Measurements from ENCODE around the gene PCDHGB3.

The PCDHGB3 gene

DNA sequence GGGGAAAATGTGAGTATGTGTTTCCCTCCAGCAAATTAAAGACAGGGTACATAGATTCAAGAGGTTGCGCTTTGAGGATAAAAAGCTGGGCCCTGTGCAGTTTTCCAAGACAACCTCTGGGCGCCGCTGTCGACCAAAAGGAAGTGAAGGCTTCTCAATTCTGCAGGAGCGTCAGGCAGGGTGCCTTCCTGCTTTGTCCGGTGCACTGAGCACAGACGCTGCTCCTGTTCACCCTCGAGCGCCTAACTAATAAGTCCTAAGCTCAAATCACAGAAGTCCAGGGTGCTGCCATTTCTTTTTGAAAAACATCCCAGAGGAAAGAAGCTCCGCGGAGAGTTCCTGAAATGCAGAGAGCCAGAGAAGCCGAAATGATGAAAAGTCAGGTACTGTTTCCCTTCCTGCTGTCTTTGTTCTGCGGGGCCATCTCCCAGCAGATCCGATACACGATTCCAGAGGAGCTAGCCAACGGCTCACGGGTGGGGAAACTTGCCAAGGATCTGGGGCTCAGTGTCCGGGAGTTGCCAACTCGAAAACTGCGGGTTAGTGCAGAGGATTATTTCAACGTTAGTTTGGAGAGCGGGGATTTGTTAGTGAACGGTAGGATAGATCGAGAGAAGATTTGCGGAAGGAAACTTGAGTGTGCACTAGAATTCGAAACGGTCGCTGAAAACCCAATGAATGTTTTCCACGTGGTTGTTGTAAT, 20.0 kb upstream of the PCDHGB3 start, which contains the start of gene PCDHGB1:
Gene PCDHGB1 (plus strand): TSS at position 183 of the 703 bp plus-strand sequence. CDS start 162 bp downstream, at position 345.
- no peaks in the 10 kb centered on the region for H4K20me1 ChIP-seq (ENCODE audit: insufficient read depth, low read length)
- no peaks in the 10 kb centered on the region for H3K9me2 ChIP-seq (replicated peaks; ENCODE audit: insufficient read depth, low read length)
- peak within 1 kb of the TSS; percentile 69 for H3K4me2 ChIP-seq (ENCODE audit: low read depth, low read length)
- H3K9me3 ChIP-seq (replicated peaks; ENCODE audit: insufficient read depth, low read length) = no peaks in the 10 kb centered on the region
- H3K27ac ChIP-seq (ENCODE audit: low read length) = no peak within 1 kb of the TSS
- no peak within 1 kb of the TSS for H3K9ac ChIP-seq (ENCODE audit: low read length)
- H3F3A ChIP-seq (ENCODE audit: insufficient read depth, low read length) = no peaks in the 10 kb centered on the region
- H3K4me1 ChIP-seq (ENCODE audit: low read length) = no peaks in the 10 kb centered on the region
- H3K36me3 ChIP-seq (replicated peaks; ENCODE audit: insufficient read depth, low read length) = no peaks in the 10 kb centered on the region
- H2AFZ ChIP-seq (ENCODE audit: low read length) = peak within 1 kb of the TSS; percentile 67
- DNase-seq = peak; percentile 75
- H3K4me3 ChIP-seq (ENCODE audit: low read length) = peak within 1 kb of the TSS; percentile 39
- H3K79me2 ChIP-seq (ENCODE audit: low read length) = no peaks in the 10 kb centered on the region
- H3K27me3 ChIP-seq (replicated peaks; ENCODE audit: insufficient read depth, low read length) = 0 out of 2 replicates have a peak, but pooled peaks cover 6% of the 10 kb centered on the region
- TF ChIP-seq EZH2 (optimal IDR thresholded peaks at IDR 0.05; ENCODE audit: low read depth, low read length) (no peak), CTCF (IDR thresholded peaks at IDR 0.05; ENCODE audit: low read length) (peak; percentile 72), EZH2phosphoT487 (IDR thresholded peaks at IDR 0.05; ENCODE audit: low read length) (no peak)

GRCh38 chr5:141351591-141351990, 18.5 kb upstream of the PCDHGB3 start:
- Histone ChIP-seq H3K79me2 (ENCODE audit: low read length) (no peaks in the 10 kb centered on the region), H3K27me3 (replicated peaks; ENCODE audit: insufficient read depth, low read length) (0 out of 2 replicates have a peak, but pooled peaks cover 6% of the 10 kb centered on the region), H3K9me2 (replicated peaks; ENCODE audit: insufficient read depth, low read length) (no peaks in the 10 kb centered on the region), H3K9me3 (replicated peaks; ENCODE audit: insufficient read depth, low read length) (no peaks in the 10 kb centered on the region), H3K9ac (ENCODE audit: low read length) (no peak overlapping the region), H3K4me1 (ENCODE audit: low read length) (no peaks in the 10 kb centered on the region), H3K4me2 (ENCODE audit: low read depth, low read length) (no peak overlapping the region), H3K27ac (ENCODE audit: low read length) (no peak overlapping the region), H2AFZ (ENCODE audit: low read length) (no peak overlapping the region), H3K36me3 (replicated peaks; ENCODE audit: insufficient read depth, low read length) (no peaks in the 10 kb centered on the region), H3F3A (ENCODE audit: insufficient read depth, low read length) (no peaks in the 10 kb centered on the region), H4K20me1 (ENCODE audit: insufficient read depth, low read length) (no peaks in the 10 kb centered on the region), H3K4me3 (ENCODE audit: low read length) (no peak overlapping the region)
- DNase-seq = no peak
- TF ChIP-seq EZH2 (optimal IDR thresholded peaks at IDR 0.05; ENCODE audit: low read depth, low read length) = no peak
- TF ChIP-seq CTCF (IDR thresholded peaks at IDR 0.05; ENCODE audit: low read length) = no peak
- TF ChIP-seq EZH2phosphoT487 (IDR thresholded peaks at IDR 0.05; ENCODE audit: low read length) = no peak

GRCh38 chr5:141354900-141355469, 15.1 kb upstream of the PCDHGB3 start, which contains the start of gene PCDHGA4:
Gene PCDHGA4, plus strand, starts transcription at chr5:141355021. Its CDS starts 87 bp downstream, at chr5:141355108.
- Histone ChIP-seq H4K20me1 (ENCODE audit: insufficient read depth, low read length) (no peaks in the 10 kb centered on the region), H3K27ac (ENCODE audit: low read length) (no peak within 1 kb of the TSS), H3K79me2 (ENCODE audit: low read length) (no peaks in the 10 kb centered on the region), H3K9me2 (replicated peaks; ENCODE audit: insufficient read depth, low read length) (no peaks in the 10 kb centered on the region), H2AFZ (ENCODE audit: low read length) (peak within 1 kb of the TSS; percentile 16; the same call in 1 of the 2 replicates), H3K9ac (ENCODE audit: low read length) (no peak within 1 kb of the TSS), H3K9me3 (replicated peaks; ENCODE audit: insufficient read depth, low read length) (no peaks in the 10 kb centered on the region), H3K4me3 (ENCODE audit: low read length) (no peak within 1 kb of the TSS), H3K4me2 (ENCODE audit: low read depth, low read length) (0 out of 2 replicates have a peak within 1 kb of the TSS, but pooled peaks have one; percentile 8), H3K27me3 (replicated peaks; ENCODE audit: insufficient read depth, low read length) (0 out of 2 replicates have a peak, but pooled peaks cover 6% of the 10 kb centered on the region), H3K36me3 (replicated peaks; ENCODE audit: insufficient read depth, low read length) (no peaks in the 10 kb centered on the region), H3K4me1 (ENCODE audit: low read length) (no peaks in the 10 kb centered on the region), H3F3A (ENCODE audit: insufficient read depth, low read length) (no peaks in the 10 kb centered on the region)
- TF ChIP-seq CTCF (IDR thresholded peaks at IDR 0.05; ENCODE audit: low read length) = peak; percentile 54
- no peak for TF ChIP-seq EZH2 (optimal IDR thresholded peaks at IDR 0.05; ENCODE audit: low read depth, low read length)
- no peak for TF ChIP-seq EZH2phosphoT487 (IDR thresholded peaks at IDR 0.05; ENCODE audit: low read length)
- DNase-seq = no peak

Data from MM.1S (cell line).